Hematopoietic multipotent progenitor cell (in vitro differentiated cells): Measurements from ENCODE around the gene LRRC38. TPM values are rescaled to one million over a fixed set of nuclear protein-coding genes. Genes with fewer than 3 reads are reported as not detected.
A peak's percentile ranks its signal among the peaks of the same experiment; 100 is the strongest.
"Not testable (repeated sequence)": the region's sequence is repeated elsewhere in the genome, so short reads cannot be mapped to it uniquely, and the experiment has no call there.

Source experiments
- DNase-seq, 3 donors: peaks; one replicate each; pipeline ENCODE4 v3.0.0-alpha.2; 2011 to 2015; ENCODE audit warnings: low read depth in 2 of 3, low spot score in 2 of 3
- total RNA-seq: library from RNA; depleted of rRNA; stranded (reverse); fragments of >200 nt; gene quantifications from one replicate; pipeline ENCODE4 v1.2.3, GENCODE V29; 2012

Gene LRRC38
- total RNA-seq, 1 donor: 0.27 TPM

- DNase-seq: no peak
Measured at GRCh38 chr1:13478692-13479091, 35.1 kb downstream of the LRRC38 start.

GRCh38 chr1:13469343-13469742 is 44.5 kb downstream of the LRRC38 start:
- DNase-seq: peak in 2 of 3 donors; percentile 11 to 45

DNA sequence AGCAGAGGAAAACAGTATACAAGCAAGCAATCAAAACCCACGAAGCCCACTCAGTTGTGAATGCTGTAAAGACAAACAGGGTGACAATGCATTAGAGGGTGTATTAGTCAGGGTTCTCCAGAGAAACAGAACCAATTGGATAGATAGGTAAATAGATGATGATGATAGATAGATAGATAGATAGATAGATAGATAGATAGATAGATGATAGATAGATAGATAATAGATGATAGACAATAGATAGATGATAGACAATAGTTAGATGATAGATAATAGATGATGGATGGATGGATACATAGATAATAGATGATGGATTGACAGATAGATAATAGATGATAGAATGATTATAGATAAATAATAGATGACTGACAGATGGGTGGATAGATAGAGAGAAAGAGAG is 48.3 kb downstream of the LRRC38 start:
- no peak for DNase-seq

DNA sequence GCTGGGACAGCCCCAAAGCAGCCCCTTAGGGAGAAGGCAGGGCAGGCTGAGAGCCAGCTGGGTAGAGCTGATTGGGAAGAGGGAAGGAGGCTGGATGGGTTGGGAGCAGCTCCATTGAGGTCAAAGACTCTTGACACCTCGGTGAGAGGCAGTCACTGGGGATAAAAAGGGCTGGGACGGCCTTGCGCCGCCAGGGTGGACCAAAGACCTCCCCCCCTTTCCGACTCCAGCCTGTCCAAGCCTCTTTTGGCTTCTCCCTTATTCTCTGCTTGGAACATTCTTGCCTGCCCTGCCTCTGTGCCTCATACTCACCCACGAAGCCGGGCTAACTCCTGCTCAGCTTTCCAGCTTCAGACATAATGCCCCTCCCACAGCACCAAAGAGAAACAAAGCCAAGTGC is 51.1 kb downstream of the LRRC38 start:
- no peak for DNase-seq

- no peak for DNase-seq
Measured at GRCh38 chr1:13461977-13462376, 51.8 kb downstream of the LRRC38 start.

DNA sequence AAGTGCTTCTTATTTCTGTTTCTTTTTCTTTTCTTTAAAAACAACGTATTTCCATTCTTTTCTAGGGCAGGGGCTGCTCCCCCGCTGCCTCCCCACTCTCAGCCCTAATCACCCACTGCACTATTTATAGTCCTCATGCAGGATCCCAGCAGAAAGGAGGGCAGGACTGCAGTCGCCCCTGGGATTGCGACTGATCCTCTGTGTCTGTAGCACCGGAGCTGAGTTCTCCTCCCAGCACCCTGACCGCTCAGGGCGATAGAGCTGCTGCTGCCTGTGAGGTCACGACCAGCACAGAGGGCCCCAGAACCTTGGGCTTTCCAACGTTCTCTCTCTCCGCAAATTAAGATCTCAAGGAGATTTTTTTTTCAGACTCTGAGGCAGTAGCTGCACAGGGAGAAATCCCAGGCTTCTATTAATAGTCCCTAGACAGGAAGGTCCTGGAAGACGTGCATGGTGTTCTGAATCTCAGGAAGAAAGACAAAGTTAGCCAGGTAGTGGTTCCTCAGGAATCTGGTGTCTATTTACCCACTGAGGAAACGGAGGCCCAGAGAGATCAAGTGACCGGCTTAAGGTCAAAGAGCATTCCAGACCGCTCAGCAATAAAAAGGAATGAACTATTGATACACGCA is 56.8 kb downstream of the LRRC38 start:
- DNase-seq: no peak

DNA sequence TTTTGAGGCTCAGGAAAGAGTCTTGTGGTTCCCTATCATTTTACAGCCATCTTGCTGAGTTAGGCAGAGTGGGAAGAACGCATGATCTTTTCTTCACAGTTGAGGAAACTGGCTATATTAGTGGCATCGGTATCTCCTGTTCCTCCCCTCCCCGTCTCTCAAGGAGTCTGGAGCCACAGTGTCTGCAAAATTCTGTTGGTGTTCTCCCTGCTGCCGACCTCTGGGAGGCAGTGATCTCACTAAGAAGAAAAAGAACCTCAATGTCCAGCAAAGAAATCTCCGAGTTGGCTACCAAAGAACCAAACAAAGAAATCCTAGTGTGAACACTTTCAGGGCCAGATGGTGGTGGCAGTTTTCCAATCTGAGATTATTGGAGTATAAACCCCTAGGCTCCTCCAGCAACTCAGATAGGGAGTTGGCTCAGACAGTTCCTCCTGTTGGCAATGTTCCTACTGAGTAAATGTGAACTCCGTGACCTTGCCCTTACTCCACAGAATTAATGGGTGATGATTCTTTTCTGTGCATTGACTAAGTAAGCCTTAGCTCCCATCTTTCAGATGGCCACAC is 62.3 kb downstream of the LRRC38 start:
- no peak for DNase-seq

DNA sequence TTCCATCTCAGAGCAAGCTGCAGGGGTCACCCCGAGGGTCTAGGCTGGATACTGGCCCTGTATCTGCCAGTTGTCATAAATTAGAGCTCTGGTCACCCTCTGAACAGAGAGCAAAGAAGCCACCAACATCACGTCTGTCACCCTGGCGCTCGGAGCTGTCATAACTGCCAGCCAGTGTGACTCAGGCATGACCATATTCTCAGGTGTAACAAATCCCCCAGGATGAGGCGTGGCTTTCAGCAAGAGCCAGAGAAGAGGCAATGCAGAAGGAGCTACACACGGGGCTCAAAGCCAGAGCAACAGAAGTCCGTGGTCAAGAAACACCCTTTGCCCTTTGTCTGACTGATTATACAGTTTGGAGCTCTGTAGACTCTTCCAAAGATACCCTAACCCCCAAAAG is 63.6 kb downstream of the LRRC38 start:
- DNase-seq: no peak

DNA sequence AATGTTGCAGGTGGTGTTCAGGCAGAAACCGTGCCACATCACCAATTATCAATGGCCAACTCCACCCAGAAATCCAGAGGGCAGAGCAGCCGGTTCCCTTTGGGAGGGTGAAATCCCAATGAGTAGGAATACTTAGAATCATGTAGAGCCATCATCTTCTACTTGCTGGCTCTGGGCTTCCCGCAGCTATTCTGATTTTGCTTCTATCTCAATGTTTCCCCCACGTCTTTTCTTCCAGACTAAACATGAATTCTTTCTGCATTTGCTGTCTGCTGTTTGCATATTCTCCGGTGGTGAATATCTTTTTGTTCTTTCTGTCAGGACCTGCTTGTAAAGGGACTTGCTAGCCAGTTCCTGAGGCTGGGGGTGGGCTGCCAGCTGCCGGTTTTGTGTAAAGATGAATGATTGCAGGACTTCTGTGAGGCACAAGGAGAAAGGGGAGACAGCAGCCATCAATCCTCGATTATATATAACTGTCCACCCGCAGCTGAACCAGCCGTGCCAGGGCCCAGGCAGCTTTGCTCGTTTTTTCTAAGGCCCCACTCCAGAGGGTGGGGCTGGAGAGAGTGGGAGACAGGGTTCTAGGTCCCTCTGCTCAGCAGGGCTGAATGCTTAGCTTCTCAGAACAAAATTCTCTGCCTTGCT is 70.3 kb downstream of the LRRC38 start:
- DNase-seq: no peak

DNA sequence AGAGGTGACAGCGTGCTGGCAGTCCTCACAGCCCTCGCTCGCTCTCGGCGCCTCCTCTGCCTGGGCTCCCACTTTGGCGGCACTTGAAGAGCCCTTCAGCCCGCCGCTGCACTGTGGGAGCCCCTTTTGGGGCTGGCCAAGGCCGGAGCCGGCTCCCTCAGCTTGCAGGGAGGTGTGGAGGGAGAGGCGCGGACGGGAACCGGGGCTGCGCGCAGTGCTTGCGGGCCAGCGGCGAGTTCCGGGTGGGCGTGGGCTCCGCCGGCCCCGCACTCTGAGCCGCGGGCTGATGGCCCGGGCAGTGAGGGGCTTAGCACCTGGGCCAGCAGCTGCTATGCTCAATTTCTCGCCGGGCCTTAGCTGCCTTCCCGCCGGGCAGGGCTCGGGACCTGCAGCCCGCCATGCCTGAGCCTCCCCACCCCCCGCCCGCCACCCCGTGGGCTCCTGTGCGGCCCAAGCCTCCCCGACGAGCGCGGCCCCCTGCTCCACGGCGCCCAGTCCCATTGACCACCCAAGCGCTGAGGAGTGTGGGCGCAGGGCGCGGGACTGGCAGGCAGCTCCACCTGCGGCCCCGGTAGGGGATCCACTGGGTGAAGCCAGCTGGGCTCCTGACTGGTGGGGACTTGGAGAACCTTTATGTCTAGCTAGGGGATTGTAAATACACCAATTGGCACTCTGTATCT is 74.6 kb downstream of the LRRC38 start:
- DNase-seq: not testable (repeated sequence)

DNA sequence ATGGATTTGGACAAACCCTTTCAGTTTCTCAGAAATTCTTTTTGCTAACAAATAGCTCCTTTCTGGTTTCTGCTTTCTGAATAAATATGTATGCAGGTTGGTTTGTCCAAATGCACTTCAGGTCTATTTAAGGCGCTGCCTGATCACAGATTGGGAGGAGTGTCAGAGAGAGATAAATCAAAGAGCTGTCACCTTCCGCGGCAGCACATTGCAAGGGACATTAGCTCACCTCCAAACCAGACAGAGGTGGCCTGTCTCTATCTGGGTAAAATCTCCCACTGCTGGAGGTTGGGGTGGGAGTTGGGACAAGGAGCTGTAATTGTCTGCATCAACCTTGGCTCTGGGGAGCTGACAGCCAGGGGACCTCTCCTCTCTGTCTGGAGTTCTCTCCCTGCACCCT is 78.3 kb downstream of the LRRC38 start:
- no peak for DNase-seq

DNA sequence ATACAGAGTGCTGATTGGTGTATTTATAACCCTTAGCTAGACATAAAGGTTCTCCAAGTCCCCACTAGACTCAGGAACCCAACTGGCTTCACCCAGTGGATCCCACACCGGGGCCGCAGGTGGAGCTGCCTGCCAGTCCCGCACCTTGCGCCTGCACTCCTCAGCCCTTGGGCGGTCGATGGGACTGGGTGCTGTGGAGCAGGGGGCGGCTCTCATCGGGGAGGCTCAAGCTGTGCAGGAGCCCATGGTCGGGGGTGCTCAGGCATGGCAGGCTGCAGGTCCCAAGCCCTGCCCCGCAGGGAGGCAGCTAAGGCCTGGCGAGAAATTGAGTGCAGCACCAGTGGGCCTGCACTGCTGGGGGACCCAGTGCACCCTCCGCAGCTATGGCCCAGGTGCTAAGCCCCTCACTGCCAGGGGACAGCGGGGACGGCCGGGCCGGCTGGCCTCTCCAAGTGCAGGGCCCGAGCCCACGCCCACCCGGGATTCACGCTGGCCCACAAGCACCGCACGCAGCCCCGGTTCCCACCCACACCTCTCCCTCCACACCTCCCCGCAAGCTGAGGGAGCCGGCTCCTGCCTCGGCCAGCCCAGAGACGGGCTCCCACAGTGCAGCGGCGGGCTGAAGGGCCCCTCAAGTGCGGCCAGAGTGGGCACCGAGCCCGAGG is 80.0 kb downstream of the LRRC38 start:
- DNase-seq: not testable (repeated sequence)

DNA sequence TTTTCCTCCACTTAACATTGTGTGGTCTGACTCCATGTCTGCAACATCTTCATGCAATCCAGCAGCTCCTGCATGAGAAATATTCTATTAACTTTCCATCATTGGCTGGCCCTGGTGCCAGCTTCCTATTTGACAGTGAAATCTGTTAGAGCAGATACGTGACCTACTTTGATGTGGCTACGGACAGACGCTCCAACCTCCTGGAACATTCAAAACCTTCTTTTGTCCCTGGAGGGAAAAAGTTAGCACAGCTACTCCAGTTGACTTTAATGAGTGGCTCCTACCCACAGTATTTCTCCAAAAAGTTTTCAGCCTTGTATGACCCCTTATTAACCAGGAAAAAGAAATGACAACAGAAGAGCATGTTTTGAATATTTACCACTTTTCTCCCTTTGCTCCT is 81.6 kb downstream of the LRRC38 start:
- no peak for DNase-seq

GRCh38 chr1:13430495-13430894 is 83.3 kb downstream of the LRRC38 start:
- no peak for DNase-seq

Other genes starting within 250 kb of the LRRC38 start
- gene PRAMEF8, start 228.9 kb downstream of the LRRC38 start, total RNA-seq: not detected
- gene PRAMEF33, start 210.5 kb downstream of the LRRC38 start, total RNA-seq: not detected
- gene PRAMEF15, start 198.4 kb downstream of the LRRC38 start, total RNA-seq: not detected
- gene PRAMEF14, start 166.9 kb downstream of the LRRC38 start, total RNA-seq: not detected
- gene PRAMEF19, start 142.1 kb downstream of the LRRC38 start, total RNA-seq: not detected
- not detected for gene PRAMEF17, start 124.4 kb downstream of the LRRC38 start, total RNA-seq
- not detected for gene PRAMEF20, start 103.6 kb downstream of the LRRC38 start, total RNA-seq
- not detected for gene PDPN, start 69.8 kb upstream of the LRRC38 start, total RNA-seq
- 13.5 TPM for gene PRDM2, start 186.2 kb upstream of the LRRC38 start, total RNA-seq